ENCODE data around the gene ACTL7B.
"Not testable (repeated sequence)": the region's sequence is repeated elsewhere in the genome, so short reads cannot be mapped to it uniquely, and the experiment has no call there.

Gene ACTL7B

GRCh38 chr9:108869092-108869725 lies 13.4 kb upstream of the ACTL7B start:
- DNase-seq, result no peak

- DNase-seq, result no peak
Measured at GRCh38 chr9:108867829-108868228, 12.0 kb upstream of the ACTL7B start.

- DNase-seq, result no peak
Measured at GRCh38 chr9:108867116-108867515, 11.3 kb upstream of the ACTL7B start.

GRCh38 chr9:108866001-108866420 lies 10.2 kb upstream of the ACTL7B start:
- DNase-seq, result no peak

GRCh38 chr9:108865037-108865436 lies 9.3 kb upstream of the ACTL7B start:
- DNase-seq, result no peak

- no peak for DNase-seq
Measured at GRCh38 chr9:108864446-108864845, 8.7 kb upstream of the ACTL7B start.

- peak; percentile 24 to 59 (median 42) for DNase-seq
Measured at GRCh38 chr9:108863891-108864290, 8.1 kb upstream of the ACTL7B start.

- DNase-seq, result no peak
Measured at GRCh38 chr9:108861997-108862396, 6.2 kb upstream of the ACTL7B start, which contains the start of gene ACTL7A. Gene ACTL7A (plus strand): TSS chr9:108862266. CDS start chr9:108862323, 57 bp downstream.

- DNase-seq, result no peak
Measured at GRCh38 chr9:108861464-108861863, 5.7 kb upstream of the ACTL7B start.

- DNase-seq, result no peak
Measured at GRCh38 chr9:108860764-108861163, 5.0 kb upstream of the ACTL7B start.

- peak in 1 of 4 experiments; percentile 8 for DNase-seq
Measured at GRCh38 chr9:108860354-108860753, 4.6 kb upstream of the ACTL7B start.

- no peak for DNase-seq
Measured at GRCh38 chr9:108859459-108860114, 3.8 kb upstream of the ACTL7B start.

- DNase-seq, result peak; percentile 36 to 70 (median 60)
Measured at GRCh38 chr9:108857572-108857971, 1.8 kb upstream of the ACTL7B start.

GRCh38 chr9:108855529-108855886 lies 278 bp downstream of the ACTL7B start:
- no peak for DNase-seq

GRCh38 chr9:108854641-108855528 lies 901 bp downstream of the ACTL7B start:
- no peak for DNase-seq

- DNase-seq, result no peak
Measured at GRCh38 chr9:108854094-108854493, 1.7 kb downstream of the ACTL7B start.

GRCh38 chr9:108852079-108852478 lies 3.7 kb downstream of the ACTL7B start:
- DNase-seq, result no peak

- no peak for DNase-seq
Measured at GRCh38 chr9:108851138-108851537, 4.6 kb downstream of the ACTL7B start.

GRCh38 chr9:108850293-108850897 lies 5.4 kb downstream of the ACTL7B start:
- DNase-seq, result peak; percentile 29 to 57 (median 41)

GRCh38 chr9:108848296-108848695 lies 7.5 kb downstream of the ACTL7B start:
- DNase-seq, result not testable (repeated sequence)

- peak in 2 of 4 experiments; percentile 57 to 62 for DNase-seq
Measured at GRCh38 chr9:108845947-108846346, 9.8 kb downstream of the ACTL7B start.

GRCh38 chr9:108845507-108845906 lies 10.3 kb downstream of the ACTL7B start:
- DNase-seq, result no peak

- no peak for DNase-seq
Measured at GRCh38 chr9:108844856-108845255, 10.9 kb downstream of the ACTL7B start.

Measured in suppressor macrophage (primary cell).